ENCODE data around the gene ARRDC3. TPM values are rescaled to one million over a fixed set of nuclear protein-coding genes. Genes with fewer than 3 reads are reported as not detected.

Gene ARRDC3
- total and polyA plus RNA-seq, 2 experiments from 2014 or later, result 11.9 to 16.5 TPM

DNA sequence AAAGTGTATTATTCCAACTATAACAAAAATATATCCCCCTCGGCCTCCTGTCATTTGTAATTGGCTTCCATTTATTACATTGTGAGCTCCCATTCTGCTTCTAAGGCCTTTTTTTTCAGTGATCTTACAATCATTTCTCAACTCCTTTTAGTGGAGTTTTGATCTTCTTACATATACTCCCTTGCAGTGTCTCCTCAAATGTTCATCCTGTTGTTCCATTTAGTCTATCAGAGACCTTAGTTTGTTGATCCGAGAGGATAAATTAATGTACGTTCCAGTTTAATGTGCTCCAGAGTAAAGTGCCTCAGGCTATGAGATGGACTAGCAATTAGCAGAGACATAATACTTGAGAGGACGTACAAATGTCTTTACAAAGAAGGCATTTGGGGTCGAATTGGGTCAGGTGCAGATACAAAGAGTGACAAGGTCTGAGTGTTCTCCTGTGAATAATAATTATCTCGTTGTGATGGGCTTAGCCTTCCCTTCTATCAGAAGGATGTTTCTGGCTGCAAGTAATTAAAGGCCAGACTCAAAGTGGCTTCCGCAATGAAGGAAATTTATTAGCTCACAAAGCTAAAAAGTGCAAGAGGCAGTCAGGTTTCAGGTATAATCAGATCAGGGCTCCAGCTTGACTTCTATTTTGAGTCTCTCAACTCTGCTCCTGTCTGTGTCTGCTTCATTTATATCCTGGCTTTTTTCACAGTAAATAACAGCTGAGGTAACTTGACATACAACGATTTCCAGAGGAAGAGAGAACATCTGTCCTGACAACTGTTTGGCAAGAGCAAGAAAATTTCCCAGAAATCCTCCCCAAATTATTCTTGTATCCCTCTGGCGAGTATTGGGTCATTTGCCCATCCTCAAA, 30.1 kb downstream of the ARRDC3 start:
- no peaks in the 10 kb centered on the region for H3K27me3 Mint-ChIP-seq (ENCODE audit: insufficient read depth, low read depth, poor library complexity)

More for the DNA sequence above, 30.1 kb downstream of the ARRDC3 start:
- TF ChIP-seq, protein P1, sequence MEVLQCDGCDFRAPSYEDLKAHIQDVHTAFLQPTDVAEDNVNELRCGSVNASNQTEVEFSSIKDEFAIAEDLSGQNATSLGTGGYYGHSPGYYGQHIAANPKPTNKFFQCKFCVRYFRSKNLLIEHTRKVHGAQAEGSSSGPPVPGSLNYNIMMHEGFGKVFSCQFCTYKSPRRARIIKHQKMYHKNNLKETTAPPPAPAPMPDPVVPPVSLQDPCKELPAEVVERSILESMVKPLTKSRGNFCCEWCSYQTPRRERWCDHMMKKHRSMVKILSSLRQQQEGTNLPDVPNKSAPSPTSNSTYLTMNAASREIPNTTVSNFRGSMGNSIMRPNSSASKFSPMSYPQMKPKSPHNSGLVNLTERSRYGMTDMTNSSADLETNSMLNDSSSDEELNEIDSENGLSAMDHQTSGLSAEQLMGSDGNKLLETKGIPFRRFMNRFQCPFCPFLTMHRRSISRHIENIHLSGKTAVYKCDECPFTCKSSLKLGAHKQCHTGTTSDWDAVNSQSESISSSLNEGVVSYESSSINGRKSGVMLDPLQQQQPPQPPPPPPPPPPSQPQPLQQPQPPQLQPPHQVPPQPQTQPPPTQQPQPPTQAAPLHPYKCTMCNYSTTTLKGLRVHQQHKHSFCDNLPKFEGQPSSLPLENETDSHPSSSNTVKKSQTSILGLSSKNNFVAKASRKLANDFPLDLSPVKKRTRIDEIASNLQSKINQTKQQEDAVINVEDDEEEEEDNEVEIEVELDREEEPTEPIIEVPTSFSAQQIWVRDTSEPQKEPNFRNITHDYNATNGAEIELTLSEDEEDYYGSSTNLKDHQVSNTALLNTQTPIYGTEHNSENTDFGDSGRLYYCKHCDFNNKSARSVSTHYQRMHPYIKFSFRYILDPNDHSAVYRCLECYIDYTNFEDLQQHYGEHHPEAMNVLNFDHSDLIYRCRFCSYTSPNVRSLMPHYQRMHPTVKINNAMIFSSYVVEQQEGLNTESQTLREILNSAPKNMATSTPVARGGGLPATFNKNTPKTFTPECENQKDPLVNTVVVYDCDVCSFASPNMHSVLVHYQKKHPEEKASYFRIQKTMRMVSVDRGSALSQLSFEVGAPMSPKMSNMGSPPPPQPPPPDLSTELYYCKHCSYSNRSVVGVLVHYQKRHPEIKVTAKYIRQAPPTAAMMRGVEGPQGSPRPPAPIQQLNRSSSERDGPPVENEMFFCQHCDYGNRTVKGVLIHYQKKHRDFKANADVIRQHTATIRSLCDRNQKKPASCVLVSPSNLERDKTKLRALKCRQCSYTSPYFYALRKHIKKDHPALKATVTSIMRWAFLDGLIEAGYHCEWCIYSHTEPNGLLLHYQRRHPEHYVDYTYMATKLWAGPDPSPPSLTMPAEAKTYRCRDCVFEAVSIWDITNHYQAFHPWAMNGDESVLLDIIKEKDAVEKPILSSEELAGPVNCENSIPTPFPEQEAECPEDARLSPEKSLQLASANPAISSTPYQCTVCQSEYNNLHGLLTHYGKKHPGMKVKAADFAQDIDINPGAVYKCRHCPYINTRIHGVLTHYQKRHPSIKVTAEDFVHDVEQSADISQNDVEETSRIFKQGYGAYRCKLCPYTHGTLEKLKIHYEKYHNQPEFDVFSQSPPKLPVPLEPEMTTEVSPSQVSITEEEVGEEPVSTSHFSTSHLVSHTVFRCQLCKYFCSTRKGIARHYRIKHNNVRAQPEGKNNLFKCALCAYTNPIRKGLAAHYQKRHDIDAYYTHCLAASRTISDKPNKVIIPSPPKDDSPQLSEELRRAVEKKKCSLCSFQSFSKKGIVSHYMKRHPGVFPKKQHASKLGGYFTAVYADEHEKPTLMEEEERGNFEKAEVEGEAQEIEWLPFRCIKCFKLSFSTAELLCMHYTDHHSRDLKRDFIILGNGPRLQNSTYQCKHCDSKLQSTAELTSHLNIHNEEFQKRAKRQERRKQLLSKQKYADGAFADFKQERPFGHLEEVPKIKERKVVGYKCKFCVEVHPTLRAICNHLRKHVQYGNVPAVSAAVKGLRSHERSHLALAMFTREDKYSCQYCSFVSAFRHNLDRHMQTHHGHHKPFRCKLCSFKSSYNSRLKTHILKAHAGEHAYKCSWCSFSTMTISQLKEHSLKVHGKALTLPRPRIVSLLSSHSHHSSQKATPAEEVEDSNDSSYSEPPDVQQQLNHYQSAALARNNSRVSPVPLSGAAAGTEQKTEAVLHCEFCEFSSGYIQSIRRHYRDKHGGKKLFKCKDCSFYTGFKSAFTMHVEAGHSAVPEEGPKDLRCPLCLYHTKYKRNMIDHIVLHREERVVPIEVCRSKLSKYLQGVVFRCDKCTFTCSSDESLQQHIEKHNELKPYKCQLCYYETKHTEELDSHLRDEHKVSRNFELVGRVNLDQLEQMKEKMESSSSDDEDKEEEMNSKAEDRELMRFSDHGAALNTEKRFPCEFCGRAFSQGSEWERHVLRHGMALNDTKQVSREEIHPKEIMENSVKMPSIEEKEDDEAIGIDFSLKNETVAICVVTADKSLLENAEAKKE (CRISPR knock-in tag; IDR thresholded peaks at IDR 0.05), result no peak
- Histone ChIP-seq H3K4me1 (ENCODE audit: insufficient read depth) (peaks cover 14% of the 10 kb centered on the region), H3K79me2 (replicated peaks; ENCODE audit: insufficient read depth) (no peaks in the 10 kb centered on the region), H3K36me3 (ENCODE audit: insufficient read depth) (no peaks in the 10 kb centered on the region), H3K27ac (ENCODE audit: low read depth) (no peak overlapping the region), H3K9me2 (ENCODE audit: insufficient read depth) (0 out of 2 replicates have a peak, but pooled peaks cover 6% of the 10 kb centered on the region), H3K4me3 (no peak overlapping the region), H2AFZ (no peak overlapping the region), H3K27me3 (ENCODE audit: insufficient read depth) (no peaks in the 10 kb centered on the region), H3F3A (replicated peaks; ENCODE audit: low read depth) (no peaks in the 10 kb centered on the region), H4K20me1 (replicated peaks; ENCODE audit: insufficient read depth) (no peaks in the 10 kb centered on the region), H3K4me2 (no peak overlapping the region)
- Mint-ChIP-seq H3K9me3 (peaks cover 7% of the 10 kb centered on the region; the same call in 2 of the 3 replicates), H3K27ac (no peak overlapping the region), H3K4me3 (no peak overlapping the region), H3K4me1 (peaks cover 13% of the 10 kb centered on the region), H3K36me3 (ENCODE audit: low read depth) (no peaks in the 10 kb centered on the region)
- DNase-seq (ENCODE audit: low spot score) (no peak), ATAC-seq (no peak)
